HG02981 (cell line): ENCODE results near the gene SEMA5A.

Experiments used
- ATAC-seq: cut with Tn5 transposase; IDR thresholded peaks from one replicate; pipeline ENCODE4 v1.9.1; 2021; ENCODE audit warnings: mild to moderate bottlenecking, moderate library complexity; ENCODE audit not compliant: unreplicated experiment

Gene SEMA5A

GRCh38 chr5:9094582-9094981, 451.3 kb downstream of the SEMA5A start:
- ATAC-seq: no peak

GRCh38 chr5:9091896-9092662, 453.8 kb downstream of the SEMA5A start:
- no peak for ATAC-seq

GRCh38 chr5:9090381-9091026, 455.4 kb downstream of the SEMA5A start:
- ATAC-seq: no peak

DNA sequence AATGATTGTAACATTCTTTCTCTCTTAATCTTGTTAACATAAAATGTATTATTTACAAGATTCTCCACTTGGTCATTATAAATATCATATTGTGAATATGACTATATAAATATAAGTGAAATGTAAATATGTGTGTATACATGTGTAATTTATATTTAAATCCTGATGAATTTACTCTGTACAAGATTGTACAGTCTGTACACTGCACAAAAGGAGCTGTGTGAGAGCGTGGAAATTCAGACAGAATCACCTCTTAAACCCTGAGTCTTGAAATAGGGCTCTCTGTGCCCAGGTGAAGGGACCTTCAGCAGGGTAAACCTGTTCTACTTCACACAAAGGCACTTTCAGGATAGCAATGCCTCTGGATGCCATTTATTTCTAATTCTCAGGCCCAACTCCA, 456.0 kb downstream of the SEMA5A start:
- no peak for ATAC-seq

- ATAC-seq: no peak
Measured at GRCh38 chr5:9082996-9083395, 462.9 kb downstream of the SEMA5A start.

DNA sequence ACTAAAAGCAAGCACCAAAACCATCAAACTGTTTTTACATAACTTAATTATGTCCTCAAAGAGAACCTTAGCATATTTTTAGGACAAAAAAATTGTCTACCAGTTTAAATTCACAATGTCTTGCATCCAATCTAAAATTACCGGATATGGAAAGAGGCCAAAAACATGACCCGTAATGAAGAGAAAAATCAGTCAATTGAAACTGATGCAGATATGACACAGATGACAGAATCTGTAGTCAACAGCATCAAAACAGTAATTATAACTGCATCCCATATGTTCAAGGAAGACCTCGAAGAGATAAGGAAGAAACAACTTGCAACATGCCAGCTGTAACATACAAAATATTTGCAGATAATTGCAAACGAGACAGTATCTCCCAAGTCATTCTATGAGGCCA, 473.2 kb downstream of the SEMA5A start:
- no peak for ATAC-seq

DNA sequence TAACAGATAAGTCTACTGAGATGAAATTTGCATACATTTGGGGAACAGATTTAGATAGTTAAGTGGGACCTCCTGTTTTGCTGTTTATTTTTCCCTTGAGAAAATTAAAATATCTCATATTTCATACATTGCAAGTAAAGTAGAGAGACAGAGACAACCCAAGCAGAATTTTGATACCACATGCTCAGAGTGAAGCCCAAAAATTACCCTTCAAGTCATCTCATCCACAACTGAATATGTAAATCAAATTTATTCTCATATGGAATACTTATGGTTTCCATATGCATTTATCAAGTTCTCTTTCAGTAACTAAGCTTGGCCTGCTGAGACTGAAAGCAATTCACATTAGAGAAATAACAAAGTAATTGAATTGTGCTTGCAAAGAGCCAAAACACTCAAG, 474.4 kb downstream of the SEMA5A start:
- no peak for ATAC-seq

GRCh38 chr5:9071074-9071473, 474.8 kb downstream of the SEMA5A start:
- ATAC-seq: no peak

DNA sequence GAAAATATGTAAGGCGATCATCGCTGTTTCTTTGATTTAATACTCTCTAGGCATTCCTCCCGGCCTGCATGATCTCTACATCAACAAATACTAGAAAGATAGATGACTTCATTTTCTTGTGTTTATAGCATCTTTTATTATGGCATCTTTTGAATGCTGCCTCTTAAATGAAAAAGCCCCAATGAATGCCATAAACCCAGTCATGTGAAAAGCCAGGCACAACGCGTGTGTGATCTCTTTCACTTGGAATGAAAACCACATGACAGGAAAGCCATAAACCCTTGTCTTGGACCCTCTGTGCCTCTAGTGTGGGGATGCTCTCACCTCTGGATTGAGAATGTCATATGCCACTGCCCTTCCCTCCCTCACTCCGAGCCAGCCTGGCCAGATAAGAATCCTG, 476.2 kb downstream of the SEMA5A start:
- ATAC-seq: no peak

DNA sequence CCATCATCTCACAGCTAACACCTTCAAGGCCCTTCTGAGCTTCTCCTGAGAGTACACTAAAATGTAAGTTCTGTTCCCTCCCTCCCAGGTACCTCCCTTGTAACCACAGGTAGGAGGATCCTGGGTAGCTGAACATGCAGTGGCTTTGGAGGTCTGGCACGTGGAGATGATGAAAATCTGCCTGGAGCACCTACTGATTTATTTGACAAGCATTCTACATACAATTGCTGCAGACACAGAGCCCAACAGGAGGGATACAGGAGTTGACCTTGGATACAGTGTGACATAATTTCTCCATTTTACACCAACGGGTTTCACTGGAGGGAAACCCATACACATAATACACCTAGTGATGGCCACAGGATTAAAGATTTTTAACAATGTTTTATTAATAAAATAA, 478.7 kb downstream of the SEMA5A start:
- ATAC-seq: no peak

DNA sequence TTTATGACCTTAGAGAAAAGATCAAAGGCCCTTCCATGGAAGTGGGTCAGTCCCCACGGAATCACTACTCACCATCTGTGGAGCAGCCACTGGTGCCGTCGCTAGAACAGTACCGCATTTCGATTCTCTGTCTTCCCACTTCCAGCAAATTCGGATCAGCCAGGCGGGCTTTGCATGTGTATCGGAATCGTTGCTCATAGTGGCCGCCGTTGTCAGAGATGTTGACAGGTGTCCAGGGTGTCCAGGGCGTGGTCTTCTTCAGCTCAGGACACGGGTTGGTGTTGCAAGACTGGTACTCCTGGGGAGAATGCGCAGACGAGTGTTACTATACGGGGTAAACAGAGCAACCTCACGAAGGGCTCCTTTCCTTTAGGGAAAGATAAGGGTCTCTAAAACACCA, 479.5 kb downstream of the SEMA5A start:
- ATAC-seq: no peak

GRCh38 chr5:9063615-9064245, 482.1 kb downstream of the SEMA5A start:
- no peak for ATAC-seq

DNA sequence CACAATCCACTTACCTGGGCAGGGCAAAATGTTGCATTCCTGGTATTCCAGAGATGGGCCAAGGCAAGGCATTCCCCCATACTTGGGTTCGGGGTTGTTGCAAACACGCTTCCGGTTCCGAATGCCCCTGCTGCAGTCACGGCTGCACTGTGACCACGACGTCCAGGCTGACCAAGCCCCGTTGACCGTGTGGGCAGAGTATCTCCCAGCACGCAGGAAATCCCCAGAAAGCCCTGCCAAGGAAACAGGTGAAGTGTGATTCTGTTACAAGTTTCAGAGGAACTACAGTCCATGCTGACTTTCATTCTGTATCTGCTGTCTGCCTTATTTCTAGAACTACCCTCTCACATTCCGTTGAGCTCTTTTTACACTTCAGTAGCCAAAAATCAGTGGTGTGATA, 483.0 kb downstream of the SEMA5A start:
- ATAC-seq: no peak

DNA sequence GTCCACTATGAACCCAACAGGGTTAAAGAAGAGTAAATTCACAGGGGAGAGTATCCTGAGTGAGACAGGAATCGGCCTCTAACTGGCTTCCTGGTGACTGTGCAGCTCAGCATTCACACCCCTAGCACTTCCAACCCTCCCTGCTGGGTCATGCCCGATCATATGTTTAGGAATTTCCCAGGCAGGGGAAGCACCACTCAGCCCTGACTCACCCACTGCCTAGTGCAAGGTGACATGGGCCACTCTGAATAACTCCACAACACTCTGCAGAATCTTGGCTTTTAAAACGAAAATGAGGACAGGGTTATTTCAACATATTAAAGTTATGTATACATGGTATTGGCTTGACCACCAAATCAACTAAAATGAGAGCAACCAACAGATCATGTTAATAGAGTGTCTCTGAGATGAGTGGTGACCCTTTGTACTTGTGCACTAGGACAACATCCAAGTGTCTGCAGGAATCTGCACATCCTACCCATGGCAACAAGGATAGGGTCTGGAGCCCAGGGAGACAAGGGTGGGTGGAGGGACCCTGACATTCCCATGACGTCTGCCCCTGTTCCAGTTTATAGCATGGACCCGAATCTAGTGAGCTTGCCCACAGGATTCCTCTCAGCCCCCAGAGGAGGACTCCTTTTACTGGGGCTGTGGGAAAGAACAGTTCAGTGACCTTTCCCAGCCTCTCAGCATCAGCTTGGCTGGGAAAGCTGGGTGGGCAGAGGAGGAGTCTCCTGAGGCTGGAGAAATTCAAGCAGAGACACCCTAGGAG, 485.8 kb downstream of the SEMA5A start:
- ATAC-seq: no peak

DNA sequence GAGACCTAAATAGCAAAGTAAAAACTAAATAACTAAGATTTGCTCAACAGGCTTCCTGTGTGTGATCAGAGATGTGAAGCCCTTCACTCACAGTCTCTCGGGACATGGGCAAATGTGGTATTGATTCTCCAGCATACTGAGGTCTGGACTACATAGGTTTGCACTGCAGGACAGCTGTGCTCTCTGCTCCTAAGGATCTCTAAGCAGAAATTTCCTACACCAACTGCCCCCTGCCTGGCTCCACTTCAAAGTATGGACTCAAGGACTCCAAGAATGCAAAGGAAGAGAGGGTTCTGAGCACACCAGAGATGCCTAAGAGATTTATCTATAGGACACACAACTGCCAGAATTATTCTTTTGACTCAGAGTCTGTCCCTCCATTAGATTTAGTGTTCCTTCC, 487.2 kb downstream of the SEMA5A start:
- ATAC-seq: no peak

DNA sequence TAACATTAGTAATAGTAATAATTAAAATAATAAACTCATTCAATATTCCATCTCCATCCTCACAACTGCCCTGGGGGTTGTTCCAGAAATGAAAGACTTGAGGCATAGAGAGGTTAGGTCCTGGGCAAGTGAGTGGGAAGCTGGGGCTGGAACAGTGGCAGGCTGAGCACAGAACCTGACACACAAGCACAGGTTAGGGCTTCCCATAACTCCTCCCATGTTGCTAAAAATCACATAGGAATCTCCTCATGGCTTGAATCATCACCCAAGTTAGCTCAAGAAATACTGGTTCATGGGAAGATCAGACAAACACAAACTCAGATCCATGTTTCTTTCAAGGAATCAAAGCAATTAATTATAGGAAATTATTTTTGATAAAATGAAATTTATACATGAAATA, 487.7 kb downstream of the SEMA5A start:
- ATAC-seq: no peak

DNA sequence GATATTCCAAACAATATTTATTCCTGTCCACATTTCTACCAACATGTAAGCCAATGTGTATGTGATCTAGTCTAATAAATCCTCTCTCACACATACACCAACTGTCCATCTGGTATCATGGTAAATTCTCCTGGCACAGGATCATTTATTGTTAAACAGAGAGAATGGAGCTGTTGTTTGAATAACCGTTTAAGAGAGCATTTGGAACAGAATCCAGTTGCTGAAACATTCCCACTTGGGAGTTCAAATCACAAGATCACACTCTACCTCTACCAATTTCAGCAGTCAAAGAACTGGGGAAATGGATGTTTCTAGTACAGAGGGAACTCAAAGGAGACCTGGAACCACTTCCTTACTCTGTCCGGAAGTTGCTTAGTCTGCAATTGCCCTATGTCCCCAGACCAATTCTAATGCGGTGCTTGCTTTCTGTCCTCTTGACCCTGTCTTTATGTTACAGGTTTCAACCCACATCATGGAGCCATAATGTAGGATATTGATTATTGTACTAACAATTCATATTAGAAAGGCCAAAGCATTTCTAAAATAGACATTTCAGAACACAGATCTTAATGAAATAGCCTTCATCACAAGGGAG, 488.4 kb downstream of the SEMA5A start:
- ATAC-seq: no peak

- no peak for ATAC-seq
Measured at GRCh38 chr5:9056046-9056445, 489.8 kb downstream of the SEMA5A start.

- no peak for ATAC-seq
Measured at GRCh38 chr5:9054821-9055589, 490.9 kb downstream of the SEMA5A start.

GRCh38 chr5:9054322-9054721, 491.6 kb downstream of the SEMA5A start:
- no peak for ATAC-seq
